ENCODE results near the gene UBE2E1.

UBE2E1 gene

DNA sequence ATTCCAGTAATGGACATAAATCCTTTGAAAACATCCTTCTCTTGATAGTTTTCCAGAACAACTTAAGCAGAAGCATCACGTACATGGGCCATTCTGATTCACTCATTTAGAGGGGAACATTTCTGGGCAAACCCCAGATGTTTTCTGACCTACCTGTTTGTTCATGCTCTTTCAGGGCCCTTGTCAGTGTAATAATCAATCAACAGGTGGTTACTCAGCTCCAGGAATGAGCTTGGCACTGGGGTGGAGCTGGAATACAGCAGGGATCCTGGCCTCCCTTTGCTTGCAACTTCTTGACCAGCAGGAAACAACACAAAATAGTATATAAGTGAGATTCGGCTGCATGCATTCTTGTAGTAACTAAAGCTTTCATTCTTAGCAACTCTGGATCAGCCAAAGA lies 9.2 kb upstream of the UBE2E1 start:
- DNase-seq = no peak

DNA sequence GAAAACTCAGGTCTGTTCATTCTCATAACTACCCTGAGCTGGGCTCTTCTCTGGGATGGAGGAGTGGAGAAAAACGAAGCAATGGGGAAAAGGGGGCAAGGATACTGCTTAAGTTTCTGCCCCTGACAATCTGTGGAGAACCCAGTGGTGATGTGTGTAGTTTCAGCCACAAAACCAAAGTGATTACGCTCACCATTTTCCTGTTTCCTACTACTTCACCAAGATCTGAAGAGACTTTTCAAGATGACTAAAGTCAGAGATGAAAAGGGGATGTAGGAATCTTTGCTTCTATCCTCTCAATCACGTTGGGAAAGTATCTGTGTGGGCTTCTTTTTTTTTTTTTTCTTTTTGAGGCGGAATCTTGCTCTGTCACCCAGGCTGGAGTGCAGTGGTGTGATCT lies 8.3 kb upstream of the UBE2E1 start:
- no peak for DNase-seq

DNA sequence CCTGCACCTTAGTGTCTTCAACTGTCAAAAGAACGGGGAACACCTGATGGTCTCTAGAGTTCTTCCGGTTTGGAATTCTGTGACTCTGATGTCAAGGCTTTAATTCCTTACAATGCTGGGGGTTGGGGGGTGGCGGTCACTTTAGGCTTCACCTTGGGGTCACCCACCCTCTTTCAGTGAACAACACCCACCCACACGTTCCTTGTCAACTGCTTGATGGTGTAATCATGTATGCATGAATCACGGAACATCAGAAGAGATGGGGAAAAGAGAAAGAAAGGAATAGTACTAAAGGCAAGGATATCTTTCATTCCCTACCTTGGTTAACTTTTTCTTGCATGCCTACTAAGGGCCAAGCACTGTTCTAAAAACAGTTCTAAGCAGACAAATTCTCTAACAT lies 7.3 kb upstream of the UBE2E1 start:
- no peak for DNase-seq

DNA sequence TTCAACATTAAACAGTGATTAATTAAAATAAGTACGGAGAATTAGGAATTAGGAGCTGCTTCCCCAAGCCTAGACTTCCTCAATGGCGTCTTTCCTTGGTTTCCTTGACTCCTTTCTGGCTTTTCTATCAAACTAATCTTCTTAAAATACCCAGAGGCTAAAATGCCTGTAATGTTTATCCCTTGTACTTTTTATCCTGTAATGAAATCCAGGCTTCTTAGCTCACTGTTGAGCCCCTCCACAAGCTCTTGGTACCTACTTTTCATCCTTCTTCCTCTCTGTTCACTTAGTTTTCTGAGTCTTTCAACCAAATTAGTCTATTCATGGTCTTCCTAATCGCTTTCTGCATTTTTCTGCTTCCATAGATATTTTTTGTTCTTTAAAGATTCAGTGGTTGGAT lies 6.9 kb upstream of the UBE2E1 start:
- DNase-seq = no peak

DNA sequence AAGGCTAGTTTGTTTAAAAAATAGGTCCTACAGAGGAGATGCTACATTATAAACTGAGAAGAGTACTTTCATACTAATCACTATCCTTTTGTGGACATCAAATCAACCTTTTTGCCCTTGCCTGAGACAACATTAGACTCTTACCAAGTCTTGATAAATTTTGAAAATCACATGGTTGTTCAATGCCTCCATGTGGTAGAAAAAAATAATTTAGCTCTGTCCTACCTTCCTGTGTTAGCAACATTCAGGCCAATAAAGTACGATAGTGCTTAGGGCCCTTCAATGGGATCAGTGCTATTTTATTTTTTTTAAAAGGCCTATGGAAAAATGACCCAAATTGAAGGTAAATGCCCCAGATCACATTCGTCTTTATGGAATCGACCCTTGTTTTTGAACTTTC lies 5.0 kb upstream of the UBE2E1 start:
- peak; percentile 48 for DNase-seq

DNA sequence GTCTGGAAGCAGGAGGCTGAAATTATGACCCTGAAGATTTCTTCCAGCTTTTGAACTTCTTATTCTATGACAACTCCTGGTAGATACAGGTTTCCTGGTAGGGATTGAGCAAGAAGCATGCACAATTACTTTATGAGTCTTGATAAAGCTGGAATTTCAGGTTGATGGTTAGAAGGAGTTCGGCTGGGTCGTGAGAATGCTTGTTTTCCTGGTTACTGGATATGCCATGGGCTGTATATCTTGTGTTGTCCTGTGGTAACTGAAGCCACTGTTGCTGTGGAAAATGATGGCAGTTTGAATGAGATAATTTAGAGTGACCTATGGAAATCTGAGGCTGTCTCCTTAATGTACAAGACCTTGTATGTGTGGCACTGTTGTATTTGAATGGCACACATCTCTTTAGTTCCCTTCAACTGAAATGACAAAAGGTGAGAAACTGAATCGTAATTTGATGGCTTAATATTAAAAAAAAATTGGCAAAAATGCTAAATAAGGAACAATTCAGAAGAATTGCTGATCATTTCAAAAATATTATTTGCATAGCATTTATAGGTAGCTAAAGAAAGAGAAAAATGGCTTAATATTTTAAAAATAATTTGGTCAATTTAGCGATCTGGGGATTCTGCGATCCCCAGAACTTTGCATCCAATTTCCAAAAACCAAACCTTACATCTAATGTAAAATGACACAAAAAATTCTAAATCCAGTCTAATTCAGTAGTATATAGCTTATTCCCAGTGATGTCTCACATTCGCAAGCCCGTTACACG lies 1.1 kb upstream of the UBE2E1 start:
- DNase-seq = no peak

DNA sequence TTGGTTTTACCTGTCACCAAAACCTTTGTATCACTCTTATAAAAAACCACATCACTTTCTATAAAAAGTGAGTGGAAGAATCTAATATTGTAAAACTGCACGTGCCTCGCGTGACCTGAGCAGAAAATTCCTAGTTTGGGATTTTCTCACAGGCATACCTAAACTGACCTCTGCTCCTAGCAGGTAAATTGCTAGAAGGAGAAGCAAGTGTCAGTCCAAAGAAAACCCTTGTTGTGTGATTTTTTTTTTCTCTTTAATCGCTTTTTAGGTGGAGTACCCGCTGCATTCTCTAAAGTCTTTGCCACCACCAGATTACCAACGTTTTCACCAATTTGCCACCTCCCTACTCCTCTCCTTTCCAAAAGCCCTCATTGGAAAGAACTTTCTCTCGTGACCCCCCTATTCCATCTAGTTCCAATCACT lies 534 bp upstream of the UBE2E1 start:
- no peak for DNase-seq

DNA sequence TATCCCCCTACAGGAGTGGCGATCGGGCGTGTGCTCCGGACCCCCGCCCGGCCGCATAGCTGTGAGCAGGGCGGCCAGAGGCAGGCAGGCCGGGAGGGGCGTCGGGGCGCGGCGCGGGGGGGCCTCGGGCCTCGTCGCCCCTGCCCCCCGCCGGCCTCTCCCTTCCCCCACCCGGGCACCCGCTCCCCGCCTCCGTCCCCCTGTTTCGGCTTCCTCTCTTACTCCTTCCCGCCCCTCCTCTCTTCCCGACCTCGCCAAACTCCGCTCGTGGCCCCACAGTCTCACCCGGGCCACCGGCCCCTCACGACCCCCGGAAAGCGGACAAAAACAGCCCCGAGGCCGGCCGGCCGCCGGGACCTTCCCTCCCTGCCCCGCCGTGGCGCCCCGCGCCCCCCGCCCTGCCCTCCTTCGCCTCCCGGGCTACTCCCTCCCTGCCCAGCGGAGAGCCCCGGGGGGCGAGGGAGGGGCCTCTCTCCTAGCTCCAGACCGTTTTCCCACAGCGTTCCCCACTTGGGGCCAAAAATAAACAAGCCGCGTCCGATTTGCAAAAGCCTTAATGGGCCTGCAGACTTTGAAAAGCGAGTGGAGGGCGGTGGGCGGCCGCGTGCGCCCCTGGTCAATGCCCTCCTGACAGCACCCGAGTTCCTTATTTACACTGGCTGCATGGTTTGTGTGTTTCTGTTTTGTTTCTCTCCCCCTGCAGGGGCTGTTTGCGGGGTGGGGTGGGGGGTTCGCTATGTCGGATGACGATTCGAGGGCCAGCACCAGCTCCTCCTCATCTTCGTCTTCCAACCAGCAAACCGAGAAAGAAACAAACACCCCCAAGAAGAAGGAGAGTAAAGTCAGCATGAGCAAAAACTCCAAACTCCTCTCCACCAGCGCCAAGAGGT lies 1.0 kb downstream of the UBE2E1 start:
- no peak for DNase-seq

DNA sequence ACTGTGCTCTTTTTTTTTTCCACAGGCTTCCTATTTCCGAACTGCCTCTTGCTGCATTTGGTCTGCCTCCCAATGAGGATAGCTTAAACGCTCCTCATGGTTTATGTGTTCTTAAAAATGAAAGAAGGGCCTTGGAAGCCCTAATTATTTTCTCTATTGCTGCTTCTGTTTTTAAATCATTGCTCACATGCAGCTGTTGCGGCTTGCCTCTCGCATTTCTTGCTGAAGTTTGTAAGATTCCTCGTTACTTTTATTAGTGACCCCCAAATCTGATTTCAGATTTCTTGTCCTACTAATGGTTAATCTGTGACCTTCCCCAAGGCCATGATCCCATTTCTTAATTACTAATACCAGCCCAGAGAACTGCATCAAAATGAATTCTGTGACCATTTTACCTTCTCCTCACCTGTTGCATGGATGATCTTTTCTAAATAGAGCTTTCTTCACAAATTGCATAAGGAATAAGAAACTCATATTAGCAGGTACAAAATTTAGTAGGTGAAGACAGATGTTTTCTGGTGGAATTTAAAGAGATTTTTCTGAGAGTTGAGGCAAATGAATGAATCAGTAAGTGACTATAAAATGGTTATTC lies 1.8 kb downstream of the UBE2E1 start:
- DNase-seq = peak; percentile 25

DNA sequence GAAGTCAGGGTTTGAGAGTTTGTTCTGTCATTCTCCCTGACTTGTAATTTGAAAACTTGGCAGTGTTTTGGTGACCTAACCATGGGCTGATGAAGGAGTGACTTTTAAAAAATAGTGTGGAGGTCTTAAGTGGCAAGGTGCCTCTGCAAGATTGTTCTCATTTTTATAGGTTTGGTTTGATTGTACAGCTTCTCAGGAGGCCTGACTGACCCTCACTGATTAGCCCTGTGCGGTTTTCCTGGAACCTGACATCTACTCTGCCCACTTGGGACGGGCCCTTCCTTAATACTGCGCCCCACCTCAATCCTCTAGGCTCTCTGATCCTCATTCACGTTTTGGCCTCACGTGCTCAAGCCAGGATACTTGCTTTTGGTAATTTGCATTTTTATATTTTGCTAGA lies 2.8 kb downstream of the UBE2E1 start:
- no peak for DNase-seq

DNA sequence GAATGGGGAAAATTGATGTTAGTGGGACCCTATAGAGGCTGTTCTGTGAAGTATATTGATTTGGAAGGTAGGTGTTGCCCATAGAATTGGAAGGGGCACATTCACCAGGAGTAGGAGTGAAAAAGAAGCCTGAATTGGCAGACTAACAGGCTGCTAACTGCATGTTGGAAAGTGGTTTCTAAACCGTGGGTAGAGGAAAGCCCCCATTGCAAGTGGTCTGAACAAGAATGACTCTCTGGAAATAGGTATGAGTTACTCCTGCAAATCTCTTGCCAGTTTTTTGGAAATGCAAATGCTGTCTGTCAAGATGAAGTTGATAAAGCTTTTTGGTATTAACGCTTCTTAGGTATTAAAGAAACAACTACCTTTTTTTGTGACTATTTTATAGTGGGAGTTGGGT lies 3.5 kb downstream of the UBE2E1 start:
- no peak for DNase-seq

DNA sequence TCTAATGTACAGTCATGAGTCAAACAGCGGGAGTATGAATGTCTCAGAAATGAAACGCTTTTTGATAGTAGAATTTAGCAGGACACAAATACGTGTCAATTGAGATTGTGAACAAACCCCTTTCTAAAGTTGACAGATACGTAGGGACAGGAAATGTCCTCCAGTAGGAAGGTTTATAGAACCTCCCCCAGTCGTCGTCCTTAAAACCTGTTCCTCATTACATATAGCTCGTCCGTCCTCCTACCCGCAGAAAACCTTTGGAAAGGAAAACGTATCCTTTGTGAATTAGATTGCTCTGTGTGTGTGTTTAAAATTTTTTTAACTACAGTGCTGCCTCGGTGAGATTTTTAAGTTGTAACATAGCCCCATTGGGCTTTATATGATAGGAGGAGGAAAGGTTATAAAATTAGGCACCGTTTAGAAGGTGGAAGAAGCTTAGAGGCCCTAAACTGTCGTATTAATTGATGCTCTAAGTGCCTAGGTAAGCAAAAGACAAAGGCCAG lies 4.1 kb downstream of the UBE2E1 start:
- DNase-seq = no peak

DNA sequence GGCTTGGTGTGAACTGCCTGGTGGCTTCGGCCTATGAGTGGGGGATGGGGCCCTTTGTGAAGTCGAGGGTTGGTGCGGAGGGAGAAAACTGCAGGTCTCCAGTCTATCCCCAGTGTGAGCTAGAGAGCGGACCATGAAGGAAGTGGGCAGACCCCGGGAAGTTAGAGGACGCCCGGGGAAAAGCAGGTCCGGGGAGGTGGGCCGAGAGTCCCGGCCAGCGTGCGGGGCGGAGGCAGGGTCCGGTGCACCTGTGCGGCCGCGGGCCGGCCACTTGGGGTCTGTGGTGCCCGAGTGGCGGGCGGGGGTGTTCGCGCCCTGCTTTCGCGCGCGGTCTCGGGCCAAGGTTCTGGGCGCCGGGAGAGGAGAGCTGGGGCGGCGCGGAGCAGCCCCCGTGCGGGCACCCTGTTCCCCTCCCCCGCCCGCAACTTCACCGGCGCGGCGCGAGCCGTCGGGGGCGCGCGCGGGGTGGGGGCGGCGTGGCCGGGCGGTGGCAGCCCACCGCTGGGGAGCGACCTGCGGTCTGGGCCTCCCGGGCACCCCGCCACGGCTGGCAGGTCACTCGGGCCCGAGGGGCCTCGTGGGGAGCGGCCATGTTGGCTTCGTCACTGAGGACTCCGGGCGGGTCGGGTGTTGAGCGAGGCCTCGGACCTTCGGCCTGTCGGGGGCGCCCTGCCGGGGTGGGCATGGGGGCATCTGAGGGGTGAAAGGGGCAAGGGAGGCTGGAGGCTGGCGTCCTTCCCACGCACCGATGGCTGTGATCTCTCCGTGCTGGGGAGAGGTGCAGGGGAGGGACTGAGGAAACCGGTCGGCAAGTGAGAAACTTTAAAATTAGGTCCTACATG lies 4.8 kb downstream of the UBE2E1 start:
- DNase-seq = no peak

DNA sequence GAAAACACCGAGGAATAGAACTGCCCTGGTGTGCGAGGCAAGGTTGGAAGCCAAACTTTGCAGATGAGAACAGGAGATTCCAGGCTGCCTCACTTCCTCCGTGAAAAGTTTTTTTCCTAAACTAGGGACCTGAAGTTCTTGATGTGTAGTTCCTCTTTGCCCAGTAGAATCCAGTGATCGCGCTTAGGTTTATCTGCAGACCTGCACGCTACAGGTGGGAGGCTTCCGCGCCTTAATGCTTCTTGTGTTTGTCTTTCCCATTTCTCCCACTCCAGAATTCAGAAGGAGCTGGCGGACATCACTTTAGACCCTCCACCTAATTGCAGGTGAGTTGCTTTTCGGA lies 5.4 kb downstream of the UBE2E1 start:
- DNase-seq = no peak

DNA sequence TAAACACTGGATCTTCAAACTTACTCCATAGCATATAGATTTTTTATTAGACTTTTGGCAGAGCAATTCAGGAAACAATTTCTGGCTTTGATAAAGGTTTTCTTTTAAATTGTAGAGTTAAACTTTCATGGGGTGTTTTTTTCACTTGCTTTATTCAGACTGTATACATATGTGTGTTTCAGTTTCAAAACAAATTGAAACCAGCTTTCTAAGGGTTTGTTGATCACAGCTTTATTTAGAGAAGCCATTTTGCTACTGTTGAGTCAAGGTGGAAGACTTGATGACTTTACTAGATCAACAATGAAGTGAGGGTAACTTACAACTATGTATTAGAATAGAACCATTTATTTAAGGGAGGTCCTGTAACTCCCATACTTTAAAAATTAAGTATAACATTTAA lies 6.2 kb downstream of the UBE2E1 start:
- DNase-seq = no peak

DNA sequence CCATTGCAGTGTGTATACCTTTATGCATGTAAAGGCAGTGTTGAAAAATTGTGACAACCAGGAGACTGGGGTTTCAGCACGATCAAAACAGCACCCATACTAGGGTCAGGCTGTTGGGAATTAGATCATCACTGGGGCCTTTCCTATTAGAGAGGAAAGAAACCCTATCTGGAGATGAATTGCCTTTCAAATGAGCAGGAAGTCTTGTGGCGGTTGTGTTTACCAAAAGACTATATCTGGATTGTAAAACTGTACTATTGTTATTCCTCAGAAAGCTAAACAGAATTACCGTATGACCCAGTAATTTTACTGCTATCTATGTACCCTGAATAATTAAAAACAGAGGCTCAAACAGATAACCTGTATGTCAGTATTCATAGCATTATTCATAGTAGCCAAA lies 10.1 kb downstream of the UBE2E1 start:
- DNase-seq = no peak

DNA sequence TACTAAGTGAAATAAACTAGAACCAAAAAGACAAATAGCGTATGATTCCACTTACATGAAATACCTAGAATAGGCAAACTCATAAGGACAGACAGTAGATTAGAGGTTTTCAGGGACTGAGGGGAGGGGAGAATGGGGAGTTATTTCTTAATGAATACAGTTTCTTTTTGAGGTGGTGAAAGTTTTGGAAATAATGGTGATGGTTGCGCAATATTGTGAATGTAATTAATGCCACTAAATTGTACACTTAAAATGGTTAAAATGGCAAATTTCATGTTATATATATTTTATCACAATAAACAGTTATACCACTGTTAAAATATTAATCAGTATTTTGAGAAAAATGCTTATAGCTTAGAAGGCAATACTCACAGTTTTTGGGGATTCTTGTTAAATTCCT lies 11.0 kb downstream of the UBE2E1 start:
- DNase-seq = no peak

DNA sequence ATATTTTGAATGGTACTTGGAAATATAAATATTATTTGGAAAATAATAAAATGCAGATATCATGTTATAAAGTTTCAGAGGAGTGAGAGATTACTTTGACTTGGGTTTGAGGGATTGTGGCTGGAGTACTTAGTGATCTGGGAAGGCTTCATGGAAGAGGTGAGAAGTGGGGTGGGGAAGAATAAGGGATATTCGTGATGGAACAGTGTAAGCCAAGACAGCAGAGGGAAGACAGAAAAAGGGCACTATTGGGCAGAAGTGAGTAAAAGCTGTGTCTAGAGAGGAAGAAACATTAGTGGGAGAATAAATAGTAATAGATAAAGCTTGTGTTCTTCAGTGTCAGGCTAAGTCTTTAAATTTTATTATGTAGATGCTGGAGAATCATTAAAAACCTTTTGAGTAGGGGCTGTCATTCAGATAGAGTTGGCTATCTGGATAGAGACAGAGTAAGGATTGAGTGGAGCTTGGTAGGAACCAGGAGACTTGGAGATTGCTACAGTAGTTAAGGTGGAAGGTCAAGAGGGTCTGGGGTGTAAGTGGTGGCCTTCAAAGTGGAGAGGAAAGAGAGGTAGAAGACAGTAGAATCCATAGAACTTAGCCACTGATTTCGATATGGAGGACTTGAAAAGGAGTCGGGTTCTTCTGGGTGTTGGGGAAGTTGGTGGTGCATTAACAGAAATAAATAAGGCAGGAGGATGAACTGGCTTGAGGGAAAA lies 11.9 kb downstream of the UBE2E1 start:
- no peak for DNase-seq

DNA sequence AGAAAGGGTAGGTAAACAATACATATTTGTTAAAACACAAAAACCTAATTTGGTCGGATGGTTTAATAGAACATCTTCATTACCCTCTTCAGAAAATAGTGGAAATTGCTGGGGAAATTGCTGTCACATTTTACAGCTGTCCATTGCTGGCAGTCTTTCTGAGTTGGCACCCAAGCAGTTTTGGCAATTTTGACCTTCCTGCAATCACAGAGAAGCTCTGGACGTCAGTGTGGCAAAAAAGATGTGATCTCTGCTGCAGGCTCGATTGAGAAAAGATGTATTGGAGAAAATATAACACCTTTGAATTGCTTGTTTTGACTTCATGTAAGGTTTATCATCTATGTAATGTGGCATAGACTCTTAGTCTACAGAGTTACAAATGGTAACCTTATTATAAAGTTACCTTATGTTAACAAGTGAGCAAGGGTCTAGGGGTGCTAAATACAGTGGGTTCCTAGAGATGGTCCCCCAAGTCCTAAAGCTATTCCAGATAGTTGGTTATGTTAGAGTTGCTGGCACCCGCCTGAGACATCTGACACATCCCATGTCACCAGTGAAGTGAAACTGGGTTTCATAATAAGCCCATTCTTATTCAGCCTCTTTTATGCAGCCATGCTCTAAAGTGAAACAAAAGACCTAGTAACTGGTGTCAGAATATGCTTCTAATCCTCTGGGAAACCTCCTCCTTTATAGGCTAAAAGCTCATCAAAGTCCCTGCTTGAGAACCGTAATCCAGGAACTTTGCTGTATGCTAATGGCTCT lies 14.0 kb downstream of the UBE2E1 start:
- no peak for DNase-seq

DNA sequence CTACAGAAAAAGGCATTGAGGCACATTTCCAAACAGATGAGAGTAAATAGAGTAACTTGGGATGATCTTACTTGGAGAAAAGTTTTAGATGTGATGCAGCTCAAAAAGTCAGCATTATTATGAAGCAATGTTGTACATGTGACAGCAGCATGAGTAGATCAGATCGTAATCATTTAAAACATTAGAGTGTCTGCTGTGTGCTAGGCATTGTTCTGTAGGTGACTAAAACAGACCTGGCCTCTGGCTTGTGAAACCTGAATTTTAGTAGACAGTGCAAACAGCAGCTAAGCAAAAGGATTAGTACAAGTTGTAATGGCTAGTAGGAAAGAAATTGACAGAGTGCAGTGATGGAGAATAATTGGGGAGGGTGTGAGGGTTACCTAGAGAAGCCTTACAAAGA lies 15.1 kb downstream of the UBE2E1 start:
- DNase-seq = no peak

DNA sequence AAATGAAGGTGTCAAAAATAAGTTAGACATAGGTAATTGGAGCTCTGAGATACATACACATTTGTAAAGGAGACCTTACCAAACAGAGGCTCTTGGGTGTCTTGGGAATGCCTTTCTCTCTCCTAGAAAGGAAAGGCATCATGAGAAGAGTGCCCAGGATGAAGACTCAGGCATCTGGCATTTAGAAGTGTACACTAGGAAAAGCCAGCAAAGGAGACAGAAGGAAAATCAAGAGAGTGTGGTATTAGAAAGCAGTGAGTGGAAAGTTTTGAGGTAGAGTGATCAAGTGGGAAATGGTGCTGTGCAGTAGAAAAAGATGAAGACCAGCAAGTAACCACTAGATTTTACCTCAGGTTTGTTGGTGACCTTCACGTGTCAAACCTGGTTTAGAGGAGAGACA lies 16.1 kb downstream of the UBE2E1 start:
- DNase-seq = no peak

DNA sequence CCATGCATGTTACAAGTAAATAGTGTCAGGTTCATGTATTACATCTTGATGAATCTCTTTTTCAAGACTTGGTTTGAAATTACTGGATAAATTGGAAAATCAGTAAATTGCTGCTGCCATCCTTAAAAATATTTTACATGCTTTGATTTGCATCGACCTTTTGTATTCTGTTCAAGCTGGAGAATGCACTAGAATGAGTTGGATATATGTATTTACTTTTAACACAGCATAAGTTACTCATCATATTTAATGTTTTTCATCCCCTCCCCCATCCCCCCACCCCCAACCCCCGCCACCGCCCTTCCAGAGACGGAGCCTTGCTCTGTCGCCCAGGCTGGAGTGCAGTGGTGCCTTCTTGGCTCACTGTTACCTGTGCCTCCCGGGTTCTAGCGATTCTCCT lies 16.8 kb downstream of the UBE2E1 start:
- DNase-seq = no peak
